Activated naive CD8-positive, alpha-beta T cell treated with anti-CD3 and anti-CD28 coated beads, Interleukin-2, amount 10 ng/mL, durations not matched to agents 7 days and 5 days (primary cell): Measurements from ENCODE around the gene ZDHHC23. TPM values are rescaled to one million over a fixed set of nuclear protein-coding genes. Genes with fewer than 3 reads are reported as not detected.

Experiments used
- ATAC-seq: fragments of 150-1000 bp; cut with Tn5 transposase; one replicate; pipeline ENCODE4 v1.10.0; 2021; ENCODE audit warnings: low read depth, moderate library complexity
- POLR2A ChIA-PET: fragments of 350-600 bp; sonication (Branson Sonifier 250); formaldehyde crosslinking; loops from one replicate; lab custom pipeline; 2021; ENCODE audit warnings: antibody characterized with exemption; lab: Charles Lee
- DNase-seq: peaks from one replicate; pipeline ENCODE4 v3.0.0; 2021
- H3K27ac Mint-ChIP-seq: one replicate; pipeline ENCODE4 v1.8.0; 2022; ENCODE audit warnings: mild to moderate bottlenecking, mixed read lengths
- H3K27me3 Mint-ChIP-seq: one replicate; pipeline ENCODE4 v1.8.0; 2022; ENCODE audit warnings: mild to moderate bottlenecking, moderate library complexity, mixed read lengths
- H3K36me3 Mint-ChIP-seq: one replicate; pipeline ENCODE4 v1.8.0; 2021; ENCODE audit warnings: mild to moderate bottlenecking, mixed read lengths
- H3K4me1 Mint-ChIP-seq: one replicate; pipeline ENCODE4 v1.8.0; 2021; ENCODE audit warnings: mixed read lengths
- H3K4me3 Mint-ChIP-seq: one replicate; pipeline ENCODE4 v1.8.0; 2022; ENCODE audit warnings: mild to moderate bottlenecking, moderate library complexity, mixed read lengths
- H3K9me3 Mint-ChIP-seq: one replicate; pipeline ENCODE4 v1.8.0; 2021; ENCODE audit warnings: mixed read lengths
- total RNA-seq, 2 experiments: library from RNA; stranded (reverse); gene quantifications; one replicate each; pipeline ENCODE4 v1.2.3, GENCODE V29; 2021

The ZDHHC23 gene
- 1 to 10 TPM; 3.4 to 3.7 TPM for total RNA-seq

DNA sequence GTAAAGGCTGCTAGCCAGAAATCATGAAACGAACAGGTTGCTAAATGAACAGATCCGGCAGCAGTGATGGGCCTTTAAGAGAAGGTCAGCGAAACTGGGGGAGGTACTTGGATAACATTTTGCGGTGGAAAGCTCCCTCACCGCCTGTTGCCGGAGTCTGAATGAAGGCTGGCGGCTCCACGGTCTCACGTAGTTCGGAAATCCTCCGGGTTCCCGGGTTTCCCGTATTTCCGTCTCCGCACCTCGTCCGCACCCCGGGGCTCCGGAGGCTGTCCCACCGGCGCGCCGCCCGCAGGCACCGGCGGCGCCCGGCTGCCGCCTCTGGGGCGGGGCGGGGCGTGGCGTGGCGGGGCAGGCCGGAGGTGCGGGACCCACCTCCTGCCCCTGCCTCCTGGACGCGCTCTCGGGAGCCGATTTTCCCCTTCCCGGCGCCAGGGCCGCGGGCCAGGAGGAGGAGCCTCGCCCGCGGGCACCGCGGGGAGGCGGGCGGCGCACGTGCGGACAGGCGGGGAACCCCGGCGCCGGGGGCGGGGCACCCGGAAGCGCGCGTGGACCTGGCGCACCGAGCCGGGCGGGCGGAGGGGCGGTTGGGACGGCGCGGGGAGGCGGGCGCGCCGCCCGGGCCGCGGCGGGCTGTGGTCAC lies at the start of gene ZDHHC23:
Gene ZDHHC23 (plus strand): TSS at position 642 of the 643 bp plus-strand sequence. CDS start 790 bp downstream, outside the sequence.
- DNase-seq: peak; percentile 79
- POLR2A ChIA-PET: no interaction called here
- peak; percentile 84 for ATAC-seq
- H3K9me3 Mint-ChIP-seq: no peaks in the 10 kb centered on the region
- H3K36me3 Mint-ChIP-seq: no peaks in the 10 kb centered on the region
- H3K4me3 Mint-ChIP-seq: peak within 1 kb of the TSS; percentile 82
- peak within 1 kb of the TSS; percentile 22 for H3K27ac Mint-ChIP-seq
- H3K4me1 Mint-ChIP-seq: peaks cover 9% of the 10 kb centered on the region
- peaks cover 55% of the 10 kb centered on the region for H3K27me3 Mint-ChIP-seq

DNA sequence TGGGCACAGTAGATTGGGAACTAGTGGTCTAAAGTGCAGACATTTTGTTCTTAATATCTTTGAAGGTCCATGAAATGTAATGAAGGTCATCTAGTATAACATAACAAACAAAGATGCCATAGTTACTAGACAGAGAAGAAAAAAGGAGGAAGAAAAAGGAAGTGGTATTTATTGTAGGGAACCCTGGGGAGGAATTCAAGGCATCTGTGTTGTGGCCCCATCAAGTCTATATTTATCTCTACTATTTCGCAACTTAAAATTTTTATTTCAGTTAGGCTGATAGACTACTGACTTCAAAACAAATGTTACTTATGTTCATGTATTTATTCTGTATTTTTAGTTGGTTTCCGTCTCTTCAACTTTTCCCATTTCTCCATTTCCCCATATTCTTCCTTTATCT lies 48.9 kb upstream of the ZDHHC23 start:
- POLR2A ChIA-PET: no interaction called here
- ATAC-seq (no peak), DNase-seq (no peak)
- Mint-ChIP-seq H3K27ac (no peak overlapping the region), H3K4me3 (no peak overlapping the region), H3K9me3 (no peaks in the 10 kb centered on the region), H3K36me3 (no peaks in the 10 kb centered on the region), H3K27me3 (peaks cover 2% of the 10 kb centered on the region), H3K4me1 (peaks cover 6% of the 10 kb centered on the region)

DNA sequence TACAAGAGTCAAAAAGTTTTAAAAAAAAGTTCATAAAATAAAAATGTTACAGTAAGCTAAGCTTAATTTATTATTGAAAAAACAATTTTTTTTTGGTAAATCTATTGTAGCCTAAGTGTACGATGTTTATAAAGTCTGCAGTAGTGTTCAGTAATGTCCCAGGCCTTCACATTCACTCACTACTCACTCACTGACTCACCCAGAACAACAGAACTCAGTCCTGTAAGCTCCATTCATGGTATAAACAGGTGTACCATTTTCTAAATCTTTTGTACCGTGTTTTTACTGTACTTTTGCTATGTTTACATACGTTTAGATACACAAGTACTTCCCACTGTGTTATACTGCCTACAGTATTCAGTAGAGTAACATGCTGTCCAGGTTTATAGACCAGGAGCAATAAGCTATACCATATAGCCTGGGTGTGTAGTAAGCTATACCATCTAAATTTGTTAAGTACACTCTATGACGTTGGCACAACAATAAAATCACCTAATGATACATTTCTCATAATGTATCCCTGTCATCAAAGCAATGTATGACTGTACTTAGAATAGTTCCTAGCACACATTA lies 41.2 kb upstream of the ZDHHC23 start:
- H3K9me3 Mint-ChIP-seq: no peaks in the 10 kb centered on the region
- DNase-seq (no peak), ATAC-seq (no peak)
- peaks cover 4% of the 10 kb centered on the region for H3K27me3 Mint-ChIP-seq
- POLR2A ChIA-PET: no interaction called here
- no peak overlapping the region for H3K4me3 Mint-ChIP-seq
- no peaks in the 10 kb centered on the region for H3K4me1 Mint-ChIP-seq
- no peak overlapping the region for H3K27ac Mint-ChIP-seq
- H3K36me3 Mint-ChIP-seq: no peaks in the 10 kb centered on the region

DNA sequence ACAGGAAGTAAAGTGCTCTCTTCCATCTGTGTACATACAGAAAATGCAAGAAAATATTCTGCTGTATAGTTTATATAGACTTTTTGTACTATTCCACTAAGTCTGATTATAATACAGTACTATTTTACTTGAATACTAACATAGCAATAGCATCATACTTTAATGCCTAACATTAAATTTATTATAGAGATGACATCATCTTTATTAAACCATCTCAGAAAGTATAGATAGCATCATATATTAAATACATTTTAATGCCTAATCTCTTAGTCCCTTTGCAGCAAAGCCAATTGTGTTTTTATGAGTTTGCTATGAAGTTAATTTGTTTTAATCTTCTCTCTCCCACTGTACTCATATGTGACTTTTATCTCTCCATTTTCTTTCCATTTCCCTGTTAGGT lies 39.7 kb upstream of the ZDHHC23 start:
- Mint-ChIP-seq H3K4me1 (peaks cover 4% of the 10 kb centered on the region), H3K27ac (no peak overlapping the region), H3K4me3 (no peak overlapping the region), H3K27me3 (peaks cover 4% of the 10 kb centered on the region), H3K9me3 (no peaks in the 10 kb centered on the region), H3K36me3 (no peaks in the 10 kb centered on the region)
- POLR2A ChIA-PET: no interaction called here
- ATAC-seq: no peak
- no peak for DNase-seq

DNA sequence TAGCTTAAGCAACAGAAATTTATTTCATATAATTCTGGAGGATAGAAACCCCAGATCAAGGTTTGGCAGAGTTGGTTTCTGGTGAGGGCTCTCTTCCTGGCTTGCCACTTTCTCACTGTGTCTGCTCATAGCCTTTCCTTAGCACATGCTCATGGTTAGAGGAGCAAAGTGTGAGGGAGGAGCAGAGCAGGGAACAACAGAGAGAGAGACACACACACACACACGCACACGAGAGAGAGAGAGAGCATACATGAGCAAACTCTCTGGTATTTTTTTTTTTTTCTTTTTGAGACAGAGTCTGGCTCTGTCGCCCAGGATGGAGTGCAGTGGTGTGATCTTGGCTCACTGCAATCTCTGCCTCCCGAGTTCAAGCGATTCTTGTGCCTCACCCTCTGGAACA lies 36.8 kb upstream of the ZDHHC23 start:
- Mint-ChIP-seq H3K27me3 (peaks cover 3% of the 10 kb centered on the region), H3K36me3 (no peaks in the 10 kb centered on the region)

DNA sequence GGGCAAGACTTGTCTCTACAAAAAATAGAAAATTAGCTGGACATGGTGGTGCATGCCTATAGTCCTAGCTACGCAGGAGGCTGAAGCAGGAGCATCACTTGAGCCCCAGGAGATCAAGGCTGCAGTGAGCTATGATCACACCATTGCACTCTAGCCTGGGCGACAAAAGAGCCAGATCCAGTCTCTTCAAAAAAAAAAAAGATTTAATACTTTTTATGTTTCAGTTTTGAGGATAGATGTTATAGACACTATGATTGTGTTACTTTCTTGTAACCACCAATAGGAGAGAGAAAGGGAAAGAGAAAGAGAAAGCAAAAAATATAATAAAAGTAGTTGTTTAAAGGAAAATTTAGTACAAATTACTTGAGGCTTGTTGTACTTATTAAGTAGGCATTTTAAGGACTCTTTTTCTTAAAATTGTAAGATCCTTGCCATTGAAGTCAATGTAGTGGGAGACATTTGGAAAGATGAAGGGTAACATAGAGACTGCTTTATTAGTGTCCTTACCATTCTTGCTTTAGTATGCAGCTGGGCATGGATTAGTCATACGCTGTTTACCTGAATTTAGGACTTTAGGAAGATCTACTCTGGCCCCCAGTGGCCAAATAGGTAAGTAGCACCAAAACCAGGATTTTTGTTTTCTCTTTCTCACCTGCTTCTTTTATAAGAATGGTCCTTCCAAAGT lies 35.1 kb upstream of the ZDHHC23 start:
- peaks cover 5% of the 10 kb centered on the region for H3K27me3 Mint-ChIP-seq
- peak overlapping the region; percentile 46 for H3K4me3 Mint-ChIP-seq
- DNase-seq (no peak), ATAC-seq (peak; percentile 87)
- no peaks in the 10 kb centered on the region for H3K36me3 Mint-ChIP-seq
- peak overlapping the region; percentile 46 for H3K27ac Mint-ChIP-seq
- POLR2A ChIA-PET: interaction anchor here (0.6 to 0.9 kb wide), 2 partner anchors 75 to 143 kb away, joined by 4 to 6 read pairs; partner anchors contain the start of genes CCDC191 and QTRT2
- H3K4me1 Mint-ChIP-seq: peaks cover 4% of the 10 kb centered on the region
- H3K9me3 Mint-ChIP-seq: no peaks in the 10 kb centered on the region

More for the DNA sequence above, 36.8 kb upstream of the ZDHHC23 start:
- no peak for ATAC-seq
- H3K4me1 Mint-ChIP-seq: peaks cover 4% of the 10 kb centered on the region
- no peak overlapping the region for H3K4me3 Mint-ChIP-seq
- H3K9me3 Mint-ChIP-seq: no peaks in the 10 kb centered on the region
- POLR2A ChIA-PET: interaction anchor here (0.7 kb wide), 1 partner anchor 66 kb away, joined by 4 read pairs; no protein-coding TSS in a partner anchor
- H3K27ac Mint-ChIP-seq: no peak overlapping the region
- no peak for DNase-seq

DNA sequence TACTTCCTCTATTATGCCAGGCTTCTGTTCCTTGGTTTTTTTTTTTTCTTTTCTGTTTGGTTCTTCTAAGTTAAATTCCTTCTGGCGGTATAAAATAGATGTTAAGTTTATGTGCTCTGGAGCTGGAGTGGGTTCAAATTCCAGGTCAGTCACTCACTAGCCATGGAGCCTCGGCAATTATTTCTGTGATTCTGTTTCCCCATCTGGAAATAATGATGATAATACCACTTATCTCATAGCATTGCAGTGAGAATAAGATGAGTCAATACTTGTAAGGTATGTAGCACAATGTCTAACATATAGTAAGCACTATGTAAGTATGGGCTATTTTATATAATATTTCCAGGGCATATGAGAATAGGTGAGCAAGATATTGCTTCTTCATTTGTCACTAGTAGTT lies 33.2 kb upstream of the ZDHHC23 start:
- POLR2A ChIA-PET: interaction anchor here (0.7 kb wide), 1 partner anchor 13 kb away, joined by 3 read pairs; no protein-coding TSS in a partner anchor
- no peak for ATAC-seq
- Mint-ChIP-seq H3K4me1 (peaks cover 4% of the 10 kb centered on the region), H3K27ac (no peak overlapping the region), H3K9me3 (no peaks in the 10 kb centered on the region), H3K4me3 (no peak overlapping the region), H3K27me3 (peaks cover 11% of the 10 kb centered on the region), H3K36me3 (no peaks in the 10 kb centered on the region)
- DNase-seq: no peak

DNA sequence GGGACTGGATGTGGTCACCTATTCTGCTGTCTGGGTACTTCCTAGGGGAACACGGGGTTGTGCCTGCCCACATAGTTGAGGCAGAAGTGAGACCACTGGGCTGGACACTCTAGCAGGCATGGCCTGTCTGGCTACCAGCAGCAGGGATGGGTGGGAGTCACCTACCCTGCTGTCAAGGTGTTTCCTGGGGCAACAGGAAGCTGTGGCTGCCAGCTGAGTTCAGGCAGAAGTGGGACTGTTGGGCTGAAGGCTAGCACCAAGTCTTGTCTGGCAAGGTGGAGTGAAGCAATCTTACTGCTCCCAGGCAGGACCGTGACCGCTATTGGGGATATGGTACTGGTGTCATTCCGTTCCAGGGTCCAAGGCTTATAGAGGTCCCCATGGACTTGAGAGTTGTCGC lies 20.3 kb upstream of the ZDHHC23 start:
- Mint-ChIP-seq H3K27ac (no peak overlapping the region), H3K36me3 (peaks cover 9% of the 10 kb centered on the region), H3K4me1 (peaks cover 4% of the 10 kb centered on the region), H3K4me3 (no peak overlapping the region), H3K27me3 (peaks cover 17% of the 10 kb centered on the region), H3K9me3 (peaks cover 16% of the 10 kb centered on the region)
- POLR2A ChIA-PET: interaction anchor here (1.1 kb wide), 1 partner anchor 12 kb away, joined by 3 read pairs; no protein-coding TSS in a partner anchor
- ATAC-seq (peak; percentile 52), DNase-seq (no peak)

DNA sequence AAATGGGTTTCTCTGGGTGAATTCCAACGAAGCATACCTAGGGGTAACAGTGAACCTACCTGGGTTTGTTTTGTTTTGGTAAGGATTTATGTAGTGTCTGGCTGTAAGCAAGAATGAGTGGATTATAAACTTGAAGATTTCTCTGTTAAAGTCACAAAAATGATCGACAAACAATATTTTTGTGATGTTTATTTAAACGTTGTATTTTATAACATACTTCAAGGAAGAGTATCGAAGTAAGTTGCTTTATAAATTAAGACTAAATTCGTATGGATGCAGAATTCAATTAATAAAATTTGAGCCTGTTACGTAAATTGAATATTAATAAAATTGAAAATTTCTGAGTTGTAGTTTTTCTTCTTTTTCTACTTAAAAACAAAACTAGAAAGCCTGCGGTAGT lies 982 bp upstream of the ZDHHC23 start:
- DNase-seq (no peak), ATAC-seq (no peak)
- POLR2A ChIA-PET: no interaction called here
- Mint-ChIP-seq H3K36me3 (no peaks in the 10 kb centered on the region), H3K4me3 (peak overlapping the region; percentile 82), H3K9me3 (no peaks in the 10 kb centered on the region), H3K27me3 (peaks cover 57% of the 10 kb centered on the region), H3K4me1 (peaks cover 9% of the 10 kb centered on the region), H3K27ac (no peak overlapping the region)

GRCh38 chr3:113948015-113948917 lies 453 bp downstream of the ZDHHC23 start:
- no peaks in the 10 kb centered on the region for H3K36me3 Mint-ChIP-seq
- ATAC-seq (peak; percentile 31), DNase-seq (peak; percentile 56)
- peak overlapping the region; percentile 22 for H3K27ac Mint-ChIP-seq
- H3K4me3 Mint-ChIP-seq: peak overlapping the region; percentile 56
- H3K9me3 Mint-ChIP-seq: no peaks in the 10 kb centered on the region
- peaks cover 10% of the 10 kb centered on the region for H3K4me1 Mint-ChIP-seq
- peaks cover 47% of the 10 kb centered on the region for H3K27me3 Mint-ChIP-seq
- POLR2A ChIA-PET: no interaction called here

GRCh38 chr3:113952921-113953320 lies 5.1 kb downstream of the ZDHHC23 start:
- Mint-ChIP-seq H3K27ac (no peak overlapping the region), H3K4me1 (peaks cover 13% of the 10 kb centered on the region), H3K9me3 (no peaks in the 10 kb centered on the region), H3K4me3 (no peak overlapping the region), H3K36me3 (no peaks in the 10 kb centered on the region), H3K27me3 (peaks cover 19% of the 10 kb centered on the region)
- POLR2A ChIA-PET: interaction anchor here (0.7 kb wide), 1 partner anchor 253 kb away, joined by 3 read pairs; no protein-coding TSS in a partner anchor
- DNase-seq: no peak
- ATAC-seq: no peak

DNA sequence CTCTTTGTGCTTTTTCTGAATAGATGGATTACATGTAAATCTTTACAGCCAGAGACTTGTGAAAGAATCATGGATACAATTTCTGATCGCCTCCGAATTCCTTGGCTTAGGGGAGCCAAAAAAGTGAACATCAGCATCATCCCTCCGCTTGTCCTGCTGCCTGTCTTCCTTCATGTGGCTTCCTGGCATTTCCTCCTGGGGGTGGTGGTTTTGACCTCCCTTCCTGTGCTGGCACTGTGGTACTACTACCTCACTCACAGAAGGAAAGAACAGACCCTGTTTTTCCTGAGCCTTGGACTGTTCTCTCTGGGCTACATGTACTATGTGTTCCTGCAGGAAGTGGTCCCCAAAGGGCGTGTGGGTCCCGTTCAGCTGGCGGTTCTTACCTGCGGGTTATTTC lies 5.9 kb downstream of the ZDHHC23 start:
- DNase-seq: no peak
- Mint-ChIP-seq H3K4me1 (peaks cover 11% of the 10 kb centered on the region), H3K9me3 (no peaks in the 10 kb centered on the region), H3K27ac (no peak overlapping the region), H3K4me3 (no peak overlapping the region), H3K36me3 (no peaks in the 10 kb centered on the region), H3K27me3 (peaks cover 16% of the 10 kb centered on the region)
- POLR2A ChIA-PET: no interaction called here
- ATAC-seq: peak; percentile 36
